Caco-2 (cell line): ENCODE data around the gene MTRF1L. TPM values are rescaled to one million over a fixed set of nuclear protein-coding genes. Genes with fewer than 3 reads are reported as not detected.

Source experiments
- BruUV-seq: library from RNA; stranded (reverse); fragments of 400-500 nt; replicated peaks from 2 replicates; lab custom pipeline; 2021; lab: Mats Ljungman, UMichigan
- CTCF ChIA-PET: fragments of 300-600 bp; sonication (Branson Sonifier 250); formaldehyde crosslinking; loops from one replicate; lab custom pipeline; 2022; ENCODE audit warnings: antibody characterized with exemption; lab: Charles Lee
- POLR2A ChIA-PET: fragments of 300-600 bp; sonication (Branson Sonifier 250); formaldehyde crosslinking; loops from one replicate; lab custom pipeline; 2022; ENCODE audit warnings: antibody characterized with exemption; lab: Charles Lee
- DNase-seq, 2 experiments: peaks; one replicate each; pipeline versions ENCODE4 v3.0.0 to v3.0.0-alpha.2; 2020 to 2022
- H3K27me3 ChIP-seq: replicated peaks from 2 replicates; pipeline ENCODE4 v1.6.0; 2011; ENCODE audit warnings: low read length; ENCODE audit not compliant: control insufficient read depth, insufficient read depth
- H3K36me3 ChIP-seq: 2 replicates; pipeline ENCODE4 v1.5.1; 2011; ENCODE audit warnings: low read length; ENCODE audit not compliant: control insufficient read depth, insufficient read depth
- H3K4me1 ChIP-seq: fragments of 250-450 bp; sonication (Bioruptor Pico); 2 replicates; pipeline ENCODE4 v1.5.1; 2020; ENCODE audit warnings: mild to moderate bottlenecking
- H3K4me3 ChIP-seq: 2 replicates; pipeline ENCODE4 v1.5.1; 2011; ENCODE audit warnings: low read depth, mild to moderate bottlenecking, control low read depth, low read length
- H3K9me3 ChIP-seq: fragments of 250-450 bp; sonication (Bioruptor Pico); 2 replicates; pipeline ENCODE4 v1.5.1; 2020; ENCODE audit warnings: mild to moderate bottlenecking, moderate library complexity
- H3K27ac Mint-ChIP-seq: one replicate; pipeline ENCODE4 v1.8.0; 2022; ENCODE audit warnings: mixed read lengths; ENCODE audit not compliant: unreplicated experiment
- H3K27me3 Mint-ChIP-seq: one replicate; pipeline ENCODE4 v1.8.0; 2022; ENCODE audit warnings: mixed read lengths; ENCODE audit not compliant: insufficient read depth, unreplicated experiment
- H3K36me3 Mint-ChIP-seq: one replicate; pipeline ENCODE4 v1.8.0; 2022; ENCODE audit warnings: mild to moderate bottlenecking, mixed read lengths; ENCODE audit not compliant: insufficient read depth, unreplicated experiment
- H3K4me1 Mint-ChIP-seq: one replicate; pipeline ENCODE4 v1.8.0; 2022; ENCODE audit warnings: low read depth, mixed read lengths; ENCODE audit not compliant: unreplicated experiment
- H3K4me3 Mint-ChIP-seq: one replicate; pipeline ENCODE4 v1.8.0; 2022; ENCODE audit warnings: mild to moderate bottlenecking, moderate library complexity, mixed read lengths; ENCODE audit not compliant: unreplicated experiment
- H3K9me3 Mint-ChIP-seq: one replicate; pipeline ENCODE4 v1.8.0; 2022; ENCODE audit warnings: mixed read lengths; ENCODE audit not compliant: unreplicated experiment
- CTCF ChIP-seq, 2 experiments: fragments of 200-600 bp in 1 of 2; IDR thresholded peaks; 1 replicate in 1 of 2; 2 replicates in 1 of 2; pipeline versions ENCODE4 v1.5.1 to v1.8.0; 2011 to 2022; ENCODE audit warnings: antibody characterized with exemption in 1 of 2, control low read depth in 1 of 2, inconsistent platforms in 1 of 2, low read depth in 1 of 2, low read length in 1 of 2, mild to moderate bottlenecking in 1 of 2, moderate library complexity in 1 of 2; ENCODE audit not compliant: insufficient read depth in 1 of 2, severe bottlenecking in 1 of 2, unreplicated experiment in 1 of 2
- intact Hi-C: fragments of 100-400 bp; cut with micrococcal nuclease; formaldehyde crosslinking; loops from one replicate; pipeline ENCODE4 v1.10.0; 2022; ENCODE audit not compliant: unreplicated experiment
- total RNA-seq: library from RNA; stranded (reverse); gene quantifications from 2 replicates; pipeline ENCODE4 v1.2.3, GENCODE V29; 2022

Gene MTRF1L
- total RNA-seq, 1 experiment from 2014 or later = 24.4 TPM

GRCh38 chr6:152979116-152979515 lies 23.4 kb downstream of the MTRF1L start:
- no peaks in the 10 kb centered on the region for H3K9me3 ChIP-seq
- no TSS peak for BruUV-seq
- H3K9me3 Mint-ChIP-seq = no peaks in the 10 kb centered on the region
- peaks cover 77% of the 10 kb centered on the region for H3K36me3 Mint-ChIP-seq
- POLR2A ChIA-PET = no interaction called here
- TF ChIP-seq CTCF (IDR thresholded peaks at IDR 0.05; ENCODE audit: insufficient read depth in 1 of 2, low read depth in 1 of 2, low read length in 1 of 2, severe bottlenecking in 1 of 2, unreplicated experiment in 1 of 2) = no peak
- CTCF ChIA-PET = no interaction called here
- DNase-seq = no peak
- H3K4me1 Mint-ChIP-seq = peaks cover 12% of the 10 kb centered on the region
- no peak overlapping the region for H3K27ac Mint-ChIP-seq
- H3K4me1 ChIP-seq = peaks cover 9% of the 10 kb centered on the region
- H3K27me3 Mint-ChIP-seq = no peaks in the 10 kb centered on the region
- no peaks in the 10 kb centered on the region for H3K27me3 ChIP-seq
- no peak overlapping the region for H3K4me3 Mint-ChIP-seq
- intact Hi-C loops = no loop called here
- no peak overlapping the region for H3K4me3 ChIP-seq
- H3K36me3 ChIP-seq = peaks cover 3% of the 10 kb centered on the region; the same call in 1 of the 2 replicates

GRCh38 chr6:152978058-152978457 lies 24.5 kb downstream of the MTRF1L start:
- no peak overlapping the region for H3K27ac Mint-ChIP-seq
- H3K4me3 Mint-ChIP-seq = no peak overlapping the region

GRCh38 chr6:152977556-152977955 lies 25.0 kb downstream of the MTRF1L start:
- intact Hi-C loops = no loop called here
- no peak for DNase-seq
- no peaks in the 10 kb centered on the region for H3K9me3 Mint-ChIP-seq
- H3K36me3 ChIP-seq = peaks cover 3% of the 10 kb centered on the region; the same call in 1 of the 2 replicates
- H3K4me3 ChIP-seq = no peak overlapping the region
- H3K4me1 ChIP-seq = peaks cover 9% of the 10 kb centered on the region
- H3K27me3 Mint-ChIP-seq = no peaks in the 10 kb centered on the region
- H3K4me3 Mint-ChIP-seq = no peak overlapping the region
- peaks cover 77% of the 10 kb centered on the region for H3K36me3 Mint-ChIP-seq
- ChIA-PET POLR2A (interaction anchor here (0.6 kb wide), 1 partner anchor 8 kb away, joined by 3 read pairs; no protein-coding TSS in a partner anchor), CTCF (no interaction called here)
- peaks cover 12% of the 10 kb centered on the region for H3K4me1 Mint-ChIP-seq
- no peaks in the 10 kb centered on the region for H3K9me3 ChIP-seq
- no peak overlapping the region for H3K27ac Mint-ChIP-seq
- no peaks in the 10 kb centered on the region for H3K27me3 ChIP-seq
- no TSS peak for BruUV-seq
- no peak for TF ChIP-seq CTCF (IDR thresholded peaks at IDR 0.05; ENCODE audit: insufficient read depth in 1 of 2, low read depth in 1 of 2, low read length in 1 of 2, severe bottlenecking in 1 of 2, unreplicated experiment in 1 of 2)

More at GRCh38 chr6:152978058-152978457, 24.5 kb downstream of the MTRF1L start:
- Mint-ChIP-seq H3K27me3 (no peaks in the 10 kb centered on the region), H3K4me1 (peaks cover 12% of the 10 kb centered on the region), H3K36me3 (peaks cover 77% of the 10 kb centered on the region), H3K9me3 (no peaks in the 10 kb centered on the region)
- TF ChIP-seq CTCF (IDR thresholded peaks at IDR 0.05; ENCODE audit: insufficient read depth in 1 of 2, low read depth in 1 of 2, low read length in 1 of 2, severe bottlenecking in 1 of 2, unreplicated experiment in 1 of 2) = no peak
- Histone ChIP-seq H3K4me3 (no peak overlapping the region), H3K4me1 (peaks cover 9% of the 10 kb centered on the region), H3K36me3 (peaks cover 3% of the 10 kb centered on the region; the same call in 1 of the 2 replicates), H3K27me3 (no peaks in the 10 kb centered on the region), H3K9me3 (no peaks in the 10 kb centered on the region)
- BruUV-seq = no TSS peak
- POLR2A ChIA-PET = no interaction called here
- intact Hi-C loops = no loop called here
- CTCF ChIA-PET = no interaction called here
- no peak for DNase-seq
